Colon (tissue), 2 donors: ENCODE results near the gene CEP70.
"Not testable (repeated sequence)": the region's sequence is repeated elsewhere in the genome, so short reads cannot be mapped to it uniquely, and the experiment has no call there.

Experiments
- FAIRE-seq: peaks from 2 replicates; lab custom pipeline; 2012; peaks lifted over from hg19 to GRCh38; lab: Jason Lieb, UNC
- donor health status: control.
- donor health status: control.

The CEP70 gene

DNA sequence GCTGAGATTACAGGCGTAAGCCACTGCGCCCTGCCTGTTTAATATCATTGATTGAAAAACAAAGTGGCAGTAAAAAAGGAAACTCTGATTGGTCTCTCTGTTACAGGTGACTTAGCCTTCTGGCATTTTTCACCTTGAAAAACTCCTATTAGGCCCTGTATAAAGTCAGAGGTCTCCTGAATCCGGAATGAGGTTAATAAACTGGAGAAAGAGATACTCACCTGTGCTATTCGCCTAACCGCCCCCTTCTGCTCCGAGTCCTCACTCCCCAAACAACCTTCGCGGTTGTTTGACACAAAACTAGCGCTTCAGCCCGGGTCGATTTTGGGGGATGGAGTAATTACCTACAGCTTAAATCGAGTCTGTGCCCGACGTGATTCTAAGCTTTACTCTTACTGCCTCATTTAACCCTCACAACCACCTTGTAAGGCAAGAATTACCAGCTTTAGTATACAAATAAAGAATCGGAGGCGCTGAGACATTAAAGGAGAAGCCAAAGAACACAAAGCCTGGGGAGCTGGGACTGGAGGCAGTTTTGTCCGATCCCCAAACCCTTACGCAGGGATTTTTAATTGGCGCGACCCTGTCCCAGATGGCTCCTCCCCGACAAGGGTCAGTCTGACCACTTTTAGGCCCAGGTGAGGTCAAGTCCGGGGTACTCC is 441 bp downstream of the CEP70 start:
- FAIRE-seq = no peak

DNA sequence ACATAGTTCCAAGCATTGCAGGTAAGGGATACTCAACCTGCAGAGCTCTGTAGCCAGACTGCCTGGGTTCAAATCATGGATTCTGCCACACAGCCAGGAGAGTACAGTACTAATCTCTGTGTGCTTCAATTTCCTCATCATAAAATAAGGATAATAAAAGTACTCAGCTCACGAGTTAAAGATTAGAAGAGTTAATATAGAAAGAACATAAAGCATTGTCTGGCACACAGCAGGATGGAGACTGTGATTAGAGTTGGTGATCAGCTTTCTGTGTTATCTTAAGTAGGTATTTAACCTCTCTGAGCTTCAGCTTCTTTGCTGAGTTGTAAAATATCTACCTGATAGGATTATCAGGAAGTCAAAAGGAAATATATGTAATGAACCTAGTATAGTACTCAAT is 2.7 kb downstream of the CEP70 start:
- FAIRE-seq = no peak

DNA sequence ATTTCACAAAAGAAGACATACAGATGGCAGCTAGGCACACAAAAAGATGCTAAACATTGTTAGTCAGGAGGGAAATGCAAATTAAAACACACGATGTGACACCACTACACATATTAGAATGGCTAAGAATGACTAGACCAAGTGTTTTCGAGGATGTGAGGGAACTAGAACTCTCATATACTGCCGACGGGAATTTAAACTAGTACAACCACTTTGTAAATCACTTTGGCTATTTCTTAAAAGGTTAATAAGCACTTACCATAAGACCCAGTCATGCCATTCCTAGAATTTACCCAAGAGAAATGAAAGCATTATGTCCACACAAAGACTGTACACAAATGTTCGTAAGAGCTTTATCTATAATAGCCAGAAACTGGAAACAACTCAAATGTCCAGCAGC is 5.6 kb downstream of the CEP70 start:
- FAIRE-seq = no peak

DNA sequence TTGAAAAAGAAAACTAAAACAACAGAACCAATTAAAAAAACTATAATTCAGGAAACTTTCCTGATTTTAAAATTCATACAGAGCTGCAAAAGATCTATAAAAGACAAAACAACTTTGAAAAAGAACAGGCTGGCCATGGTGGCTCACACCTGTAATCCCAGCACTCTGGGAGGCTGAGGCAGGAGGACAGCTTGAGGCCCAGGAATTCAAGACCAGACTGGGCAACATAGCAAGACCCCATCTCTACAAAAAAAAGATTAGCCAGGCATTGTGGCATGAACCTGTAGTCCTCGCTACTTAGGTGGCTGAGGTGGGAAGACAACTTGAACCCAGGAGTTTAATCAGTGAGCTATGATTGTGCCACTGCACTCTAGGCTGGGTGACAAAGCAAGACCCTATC is 6.7 kb downstream of the CEP70 start:
- FAIRE-seq = no peak

DNA sequence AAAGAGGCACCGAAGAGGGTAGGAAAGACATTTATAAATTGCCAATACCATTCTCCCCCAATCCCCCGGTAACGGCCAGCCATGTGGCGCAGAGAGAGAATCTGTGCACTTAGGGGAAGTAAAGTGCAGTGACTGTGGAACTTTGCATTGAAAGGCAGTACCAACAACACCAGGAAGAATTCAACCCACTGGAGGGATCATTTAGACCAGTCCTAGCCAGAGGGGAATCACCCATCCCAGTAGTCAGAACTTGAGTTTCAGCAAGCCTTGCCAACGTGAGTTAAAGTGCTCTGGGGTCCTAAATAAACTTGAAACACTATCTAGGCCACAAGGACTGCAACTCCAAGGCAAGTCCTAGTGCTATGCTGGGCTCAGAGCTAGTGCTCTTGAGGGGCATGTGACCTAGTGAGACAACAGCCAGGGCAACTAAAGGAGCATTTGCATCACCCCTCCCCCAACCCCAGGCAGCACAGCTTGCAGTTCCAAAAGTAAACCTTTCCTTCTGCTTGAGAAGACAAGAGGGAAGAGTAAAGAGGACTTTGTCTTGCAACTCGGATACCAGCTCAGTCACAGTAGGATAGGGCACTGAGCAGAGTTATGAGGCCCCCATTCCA is 15.0 kb downstream of the CEP70 start:
- no peak for FAIRE-seq

DNA sequence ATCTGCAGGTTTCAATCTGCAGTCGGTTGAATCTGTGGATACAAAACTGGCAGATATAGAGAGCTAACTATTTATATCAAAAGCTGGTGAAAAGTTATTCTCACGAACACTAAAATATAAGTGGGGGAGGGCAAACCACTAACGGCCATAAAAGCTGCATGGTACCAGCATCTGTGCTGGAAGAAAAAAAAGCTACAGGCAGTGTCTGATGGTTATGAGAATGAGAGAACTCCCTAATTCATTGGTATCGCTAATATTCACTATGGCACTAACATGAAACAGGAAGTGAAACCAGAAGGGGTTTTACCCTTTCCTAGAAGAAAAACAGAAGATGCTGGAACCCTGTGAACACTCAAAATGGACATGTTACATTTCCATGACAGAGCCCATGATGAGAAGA is 15.9 kb downstream of the CEP70 start:
- FAIRE-seq = no peak

DNA sequence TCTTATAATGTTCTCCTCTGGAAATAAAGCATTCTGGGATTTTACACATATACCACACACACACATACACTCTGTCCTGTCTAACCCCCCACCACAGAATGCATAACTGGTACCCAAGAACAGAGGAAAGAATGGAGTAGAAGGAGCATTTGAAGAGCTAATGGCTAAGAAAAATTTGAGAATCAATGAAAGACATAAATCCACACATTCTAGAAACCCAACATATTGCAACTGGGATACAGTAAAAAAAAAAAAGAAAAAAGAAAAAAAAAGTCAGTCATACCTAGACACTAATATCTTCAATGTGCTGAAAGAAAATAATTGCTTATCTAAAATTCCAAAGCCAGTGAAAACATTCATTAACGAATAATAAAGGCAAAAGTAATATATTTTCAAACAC is 20.9 kb downstream of the CEP70 start:
- no peak for FAIRE-seq

DNA sequence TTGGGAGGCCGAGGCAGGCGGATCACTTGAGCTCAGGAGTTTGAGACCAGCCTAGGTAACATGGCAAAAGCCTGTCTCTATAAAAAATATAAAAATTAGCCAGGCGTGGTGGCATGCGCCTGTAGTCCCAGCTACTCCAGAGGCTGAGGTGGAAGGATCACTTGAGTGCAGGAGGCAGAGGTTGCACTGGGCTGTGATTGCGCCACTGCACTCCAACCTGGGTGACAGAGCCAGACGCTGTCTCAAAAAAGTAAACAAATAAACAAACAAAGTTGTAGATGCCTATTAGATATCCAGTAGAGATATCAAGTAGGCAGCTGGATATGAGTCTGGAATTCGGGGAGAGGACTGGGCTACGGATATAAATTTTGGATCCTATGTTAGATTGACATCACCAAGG is 24.4 kb downstream of the CEP70 start:
- not testable (repeated sequence) for FAIRE-seq

DNA sequence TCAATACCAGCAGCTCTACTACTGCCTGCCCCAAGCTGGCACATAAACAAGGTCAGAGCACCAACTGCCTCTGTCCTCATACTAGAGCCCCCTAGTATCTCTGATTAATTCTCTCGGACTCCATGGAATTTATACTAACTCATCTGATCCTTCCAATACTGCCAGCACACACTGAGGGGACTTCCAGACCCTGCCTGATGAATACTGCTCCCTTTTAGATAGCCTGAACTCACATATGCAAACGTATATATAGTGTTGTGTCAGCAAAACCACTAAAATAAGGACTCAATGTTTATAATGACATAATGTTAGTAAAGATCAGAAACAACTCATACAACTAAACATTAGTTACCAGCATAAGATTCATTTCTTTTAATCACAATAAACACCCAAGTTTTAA is 25.0 kb downstream of the CEP70 start:
- no peak for FAIRE-seq

DNA sequence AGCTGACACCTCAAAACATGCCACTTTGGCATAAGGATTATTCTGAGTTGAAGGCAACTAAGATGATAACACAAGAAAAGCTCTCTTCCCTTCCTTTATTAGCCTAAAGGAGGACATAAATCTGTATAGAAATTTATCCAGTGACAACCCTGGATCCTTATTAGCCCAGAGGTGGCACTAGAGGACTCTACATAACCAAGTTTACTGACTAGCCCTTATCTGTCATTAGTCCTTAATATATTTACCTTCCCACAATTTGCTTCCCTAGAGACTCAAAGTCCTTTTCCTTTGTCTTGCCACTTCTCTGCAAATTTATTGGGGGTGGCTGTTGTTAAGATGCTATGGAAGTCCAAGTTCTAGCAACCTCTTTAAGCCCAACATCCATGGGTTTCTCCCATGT is 26.7 kb downstream of the CEP70 start:
- FAIRE-seq = no peak

DNA sequence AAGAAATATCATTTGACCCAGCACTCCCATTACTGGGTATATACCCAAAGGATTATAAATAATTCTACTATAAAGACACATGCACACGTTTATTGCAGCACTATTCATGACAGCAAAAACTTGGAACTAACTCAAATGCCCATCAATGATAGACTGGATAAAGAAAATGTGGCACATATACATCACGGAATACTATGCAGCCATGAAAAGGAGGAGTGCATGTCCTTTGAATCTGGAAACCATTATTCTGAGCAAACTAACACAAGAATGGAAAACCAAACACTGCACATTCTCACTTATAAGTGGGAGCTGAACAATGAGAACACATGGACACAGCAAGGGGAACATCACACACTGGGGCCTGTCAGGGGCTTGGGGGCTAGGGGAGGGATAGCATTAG is 27.8 kb downstream of the CEP70 start:
- not testable (repeated sequence) for FAIRE-seq

DNA sequence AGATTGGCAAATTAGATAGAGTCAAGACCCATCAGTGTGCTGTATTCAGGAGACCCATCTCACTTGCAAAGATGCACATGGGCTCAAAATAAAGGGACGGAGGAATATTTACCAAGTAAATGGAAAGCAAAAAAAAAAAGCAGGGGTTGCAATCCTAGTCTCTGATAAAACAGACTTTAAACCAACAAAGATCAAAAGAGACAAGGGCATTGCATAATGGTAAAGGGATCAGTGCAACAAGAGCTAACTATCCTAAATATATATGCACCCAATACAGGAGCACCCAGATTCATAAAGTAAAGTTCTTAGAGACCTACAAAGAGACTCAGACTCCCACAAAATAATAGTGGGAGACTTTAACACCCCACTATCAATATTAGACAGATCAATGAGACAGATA is 31.2 kb downstream of the CEP70 start:
- not testable (repeated sequence) for FAIRE-seq

DNA sequence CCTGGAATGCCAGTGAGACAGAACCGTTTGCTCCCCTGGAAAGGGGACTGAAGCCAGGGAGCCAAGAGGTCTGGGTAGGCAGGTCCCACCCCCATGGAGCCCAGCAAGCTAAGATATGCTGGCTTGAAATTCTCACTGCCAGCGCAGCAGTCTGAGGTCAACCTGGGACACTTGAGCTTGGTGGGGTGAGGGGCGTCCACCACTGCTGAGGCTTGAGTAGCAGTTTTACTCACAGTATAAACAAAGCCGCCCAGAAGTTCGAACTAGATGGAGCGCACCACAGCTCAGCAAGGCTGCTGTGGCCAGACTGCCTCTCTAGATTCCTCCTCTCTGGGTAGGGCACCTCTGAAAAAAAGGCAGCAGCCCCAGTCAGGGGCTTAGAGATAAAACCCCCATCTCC is 33.6 kb downstream of the CEP70 start:
- FAIRE-seq = no peak

DNA sequence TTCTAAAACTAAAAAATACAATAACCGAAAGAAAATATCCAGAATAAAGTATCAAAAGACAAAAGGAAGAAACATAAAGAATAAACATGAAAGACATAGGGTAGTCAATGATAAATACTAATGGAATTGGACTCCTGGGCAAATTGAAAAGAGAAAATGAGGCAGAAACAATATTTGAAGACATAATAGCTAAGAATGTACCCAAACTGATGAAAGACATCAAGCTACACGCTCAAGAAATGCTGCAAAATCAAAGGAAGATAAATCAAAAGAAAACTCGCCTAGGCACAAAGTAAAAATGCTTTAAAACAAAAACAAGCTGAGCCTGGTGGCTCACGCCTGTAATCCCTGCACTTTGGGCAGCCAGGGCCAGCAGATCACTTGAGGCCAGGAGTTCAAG is 34.9 kb downstream of the CEP70 start:
- FAIRE-seq = no peak

DNA sequence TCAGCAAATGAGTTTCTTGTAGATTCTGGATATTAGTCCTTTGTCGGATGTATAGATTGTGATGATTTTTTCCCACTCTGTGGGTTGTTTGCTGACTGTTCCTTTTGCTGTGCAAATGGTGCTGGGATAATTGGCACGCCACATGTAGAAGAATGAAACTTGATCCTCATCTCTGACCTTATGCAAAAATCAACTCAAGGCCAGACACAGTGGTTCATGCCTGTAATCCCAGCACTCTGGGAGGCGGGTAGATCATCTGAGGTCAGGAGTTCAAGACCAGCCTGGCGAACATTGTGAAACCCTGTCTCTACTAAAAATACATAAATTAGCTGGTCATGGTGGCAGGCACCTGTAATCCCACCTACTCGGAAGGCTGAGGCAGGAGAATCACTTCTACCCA is 39.3 kb downstream of the CEP70 start:
- FAIRE-seq = not testable (repeated sequence)

DNA sequence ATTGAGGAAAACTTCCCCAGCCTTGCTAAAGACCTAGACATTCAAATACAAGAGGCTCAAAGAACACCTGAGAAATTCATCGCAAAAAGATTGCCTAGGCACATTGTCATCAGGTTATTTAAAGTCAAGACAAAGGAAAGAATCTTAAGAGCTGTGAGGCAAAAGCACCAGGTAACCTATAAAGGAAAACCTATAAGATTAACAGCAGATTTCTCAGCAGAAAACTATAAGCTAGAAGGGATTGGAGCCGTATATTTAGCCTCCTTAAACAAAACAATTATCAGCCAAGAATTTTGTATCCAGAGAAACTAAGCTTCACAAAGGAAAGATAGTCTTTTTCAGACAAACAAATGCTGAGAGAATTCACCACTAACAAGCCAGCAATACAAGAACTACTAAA is 43.1 kb downstream of the CEP70 start:
- FAIRE-seq = not testable (repeated sequence)

DNA sequence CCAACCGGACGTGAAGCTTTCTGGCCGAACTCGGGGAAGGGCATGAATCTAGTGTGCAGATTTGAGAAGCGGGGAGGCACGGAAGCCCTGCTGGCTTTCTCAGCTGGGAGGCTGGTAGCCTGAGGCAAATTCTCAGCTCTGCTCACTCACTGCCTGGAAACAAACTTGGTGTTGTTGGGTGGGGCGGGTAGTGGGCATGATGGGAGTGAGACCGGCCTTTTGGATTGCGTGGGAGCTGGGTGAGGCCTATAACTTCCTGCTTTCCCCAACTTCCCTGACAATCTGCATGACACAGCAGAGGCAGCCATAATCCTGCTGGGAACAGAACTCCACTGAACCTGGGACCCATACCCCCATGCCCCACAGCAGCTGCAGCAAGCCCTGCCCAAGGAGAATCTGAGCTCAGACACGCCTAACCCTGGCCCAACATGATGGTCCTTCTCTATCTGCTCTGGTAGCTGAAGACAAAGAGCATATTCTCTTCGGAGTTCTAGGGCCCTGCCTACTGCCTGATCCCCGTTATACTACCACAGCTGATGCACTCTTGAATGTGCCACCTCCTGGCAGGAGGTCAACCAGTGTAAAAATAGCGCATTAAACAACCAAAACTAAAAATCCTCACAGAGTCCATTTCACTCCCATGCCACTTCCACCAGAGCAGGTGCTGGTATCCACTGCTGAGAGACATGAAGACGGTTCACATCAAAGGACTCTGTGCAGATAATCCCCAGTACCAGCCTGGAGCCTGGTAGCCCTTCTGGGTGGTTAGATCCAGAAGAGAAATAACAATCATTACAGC is 44.7 kb downstream of the CEP70 start:
- no peak for FAIRE-seq

DNA sequence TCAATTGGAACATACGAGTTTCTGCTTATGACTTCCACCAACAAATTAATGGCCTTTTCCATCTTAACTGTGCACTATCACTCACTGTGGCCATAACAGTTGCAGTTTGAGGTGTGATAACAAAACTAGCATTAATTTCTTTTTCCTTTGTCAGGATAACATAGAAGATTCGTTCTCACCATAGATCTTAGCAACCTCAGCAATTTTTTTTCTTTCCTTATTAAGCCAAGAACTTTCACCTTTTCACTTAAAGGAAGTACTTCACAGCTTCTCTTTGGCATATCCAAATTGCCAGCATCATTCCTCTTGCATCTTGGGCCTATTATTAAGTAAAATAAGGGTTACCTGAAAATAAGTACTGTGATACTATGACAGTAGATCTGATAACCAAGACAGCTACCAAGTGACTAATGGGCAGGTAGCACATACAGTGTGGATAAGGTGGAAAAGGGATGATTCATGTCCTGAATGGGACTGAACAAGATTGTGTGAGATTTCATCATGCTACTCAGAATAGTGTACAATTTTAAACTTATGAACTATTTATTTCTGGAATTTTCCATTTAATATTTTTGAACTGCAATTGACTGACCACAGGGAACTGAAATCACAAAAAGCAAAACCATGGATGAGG is 46.6 kb downstream of the CEP70 start:
- no peak for FAIRE-seq

DNA sequence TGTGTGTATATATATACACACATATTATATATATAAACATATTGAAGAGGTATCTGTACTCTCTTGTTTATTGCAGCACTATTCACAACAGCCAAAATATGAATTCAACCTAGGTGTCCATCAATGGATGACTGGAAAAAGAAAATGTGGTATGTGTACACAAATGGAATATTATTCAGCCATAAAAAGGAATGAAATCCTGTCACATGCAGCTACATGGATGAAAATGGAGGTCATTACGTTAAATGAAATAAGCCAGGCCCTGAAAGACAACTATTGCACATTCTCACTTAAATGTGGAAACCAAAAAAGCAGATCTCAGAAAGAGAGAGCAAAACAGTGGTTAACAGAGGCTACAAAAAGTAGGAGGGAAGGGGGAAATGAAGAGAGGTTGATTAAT is 49.5 kb downstream of the CEP70 start:
- FAIRE-seq = no peak

DNA sequence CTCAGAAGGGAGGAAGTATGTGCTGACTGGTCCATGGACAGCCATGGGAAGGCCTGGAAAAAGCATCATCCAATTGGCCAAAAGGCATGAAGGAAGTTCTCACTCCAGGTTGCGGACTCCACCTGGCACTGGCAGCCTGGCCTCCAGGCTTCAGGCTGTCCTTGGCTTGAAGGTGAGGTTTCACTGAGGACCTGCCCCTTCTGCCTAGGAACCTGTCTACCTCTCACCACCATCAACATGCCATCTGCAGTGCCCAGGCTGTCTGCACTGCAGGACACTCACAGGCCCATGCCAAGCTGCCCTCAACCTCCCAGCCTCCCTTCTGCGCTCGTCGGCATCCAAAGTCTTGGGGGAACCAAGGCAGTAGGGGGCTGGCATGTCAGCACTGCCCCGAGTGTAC is 51.1 kb downstream of the CEP70 start:
- FAIRE-seq = no peak

DNA sequence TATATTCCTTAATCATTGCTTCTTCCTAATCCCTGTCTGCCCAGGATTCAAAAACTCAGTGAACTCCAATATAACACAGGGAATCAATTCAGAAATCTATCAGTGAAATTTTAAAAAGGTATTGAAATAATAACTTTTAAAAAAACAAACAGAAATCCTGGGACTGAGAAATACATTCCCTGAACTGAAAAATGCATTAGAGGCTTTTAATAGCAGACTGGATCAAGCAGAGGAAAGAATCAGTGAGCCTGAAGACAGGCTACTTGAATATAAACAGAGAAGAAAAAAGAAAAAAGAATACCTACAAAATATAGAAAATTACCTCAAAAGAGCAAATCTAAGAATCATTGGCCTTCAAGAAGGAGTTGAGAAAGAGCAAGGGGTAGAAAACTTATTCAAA is 54.7 kb downstream of the CEP70 start:
- no peak for FAIRE-seq

DNA sequence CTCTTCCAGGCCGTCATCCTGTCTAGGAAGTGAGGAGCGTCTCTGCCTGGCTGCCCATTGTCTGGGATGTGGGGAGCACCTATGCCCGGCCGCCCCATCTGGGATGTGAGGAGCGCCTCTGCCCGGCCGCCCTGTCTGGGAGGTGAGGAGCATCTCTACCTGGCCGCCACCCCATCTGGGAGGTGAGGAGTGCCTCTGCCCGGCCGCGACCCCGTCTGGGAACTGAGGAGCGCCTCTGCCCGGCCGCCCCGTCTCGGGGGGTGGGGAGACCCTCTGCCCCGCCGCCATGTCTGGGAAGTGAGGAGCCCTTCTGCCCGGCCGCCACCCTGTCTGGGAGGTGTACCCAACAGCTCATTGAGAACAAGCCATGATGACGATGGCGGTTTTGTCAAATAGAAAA is 72.6 kb downstream of the CEP70 start:
- FAIRE-seq = not testable (repeated sequence)
